Germinal center (tissue), 1 donor: ENCODE measurements around the gene TRDN.
"Not testable (repeated sequence)": the region's sequence is repeated elsewhere in the genome, so short reads cannot be mapped to it uniquely, and the experiment has no call there.

Experiments used
- DNase-seq: peaks from one replicate; pipeline ENCODE4 v3.0.0; 2012; ENCODE audit warnings: mixed read lengths, low spot score

Gene TRDN

GRCh38 chr6:123295181-123295580 lies 341.6 kb downstream of the TRDN start:
- DNase-seq: no peak

GRCh38 chr6:123288649-123289048 lies 348.1 kb downstream of the TRDN start:
- DNase-seq: no peak

- no peak for DNase-seq
These were observed 360.2 kb downstream of the TRDN start for GRCh38 chr6:123276546-123276980.

DNA sequence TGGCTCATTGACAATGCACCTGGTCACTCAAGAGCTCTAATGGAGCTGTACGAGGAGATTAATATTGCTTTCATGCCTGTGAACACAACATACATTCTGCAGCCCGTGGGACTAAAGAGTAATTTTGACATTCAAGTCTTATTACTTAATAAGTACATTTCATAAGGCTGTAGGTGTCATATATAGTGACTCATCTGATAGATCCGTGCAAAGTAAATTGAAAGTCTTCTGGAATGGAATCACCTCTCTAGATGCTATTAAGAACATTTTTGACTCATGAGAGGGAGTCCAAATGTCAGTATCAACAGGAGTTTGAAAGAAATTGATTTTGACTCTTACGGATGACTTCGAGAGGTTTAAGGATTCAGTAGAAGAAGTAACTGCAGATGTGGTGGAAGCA lies 372.8 kb downstream of the TRDN start:
- no peak for DNase-seq

GRCh38 chr6:123240626-123241025 lies 396.1 kb downstream of the TRDN start:
- no peak for DNase-seq

GRCh38 chr6:123233336-123233735 lies 403.4 kb downstream of the TRDN start:
- no peak for DNase-seq

DNA sequence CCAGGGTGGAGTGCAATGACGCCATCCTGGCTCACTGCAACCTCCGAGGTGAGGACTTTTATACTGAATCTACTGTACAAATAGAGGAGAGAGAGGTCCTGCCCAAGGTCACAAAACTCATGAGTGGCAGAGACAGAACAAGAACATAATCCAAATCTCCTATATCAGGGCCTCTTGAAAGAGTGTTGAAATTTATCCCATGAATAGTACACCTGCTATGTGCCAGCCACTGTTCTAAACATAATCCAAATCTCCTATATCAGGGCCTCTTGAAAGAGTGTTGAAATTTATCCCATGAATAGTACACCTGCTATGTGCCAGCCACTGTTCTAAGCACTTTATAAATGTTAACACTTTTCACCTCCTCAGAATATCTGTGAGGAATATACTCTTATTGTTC lies 409.0 kb downstream of the TRDN start:
- not testable (repeated sequence) for DNase-seq

GRCh38 chr6:123226398-123226797 lies 410.4 kb downstream of the TRDN start:
- no peak for DNase-seq

DNA sequence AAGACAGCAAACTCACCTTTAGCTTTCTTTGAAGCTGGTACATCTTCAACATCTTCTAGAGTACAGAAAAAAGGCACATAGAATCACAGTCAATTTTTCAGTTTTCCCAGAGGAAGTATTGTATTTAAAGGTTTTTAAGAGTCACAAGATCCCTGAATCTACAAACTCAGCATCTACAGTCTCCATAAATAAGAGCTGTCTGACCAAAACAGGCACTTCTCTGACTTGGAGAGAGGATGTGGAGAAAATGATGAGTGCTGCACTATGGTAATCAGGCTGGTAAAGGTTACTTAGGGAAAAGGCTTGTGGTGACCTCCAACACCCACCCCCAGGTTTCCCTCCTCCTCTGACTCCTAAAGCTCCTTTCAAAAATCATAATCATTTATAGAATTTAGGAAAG lies 412.7 kb downstream of the TRDN start:
- DNase-seq: no peak

GRCh38 chr6:123223461-123223860 lies 413.3 kb downstream of the TRDN start:
- no peak for DNase-seq

- no peak for DNase-seq
These were observed 421.5 kb downstream of the TRDN start for GRCh38 chr6:123215211-123215610.

DNA sequence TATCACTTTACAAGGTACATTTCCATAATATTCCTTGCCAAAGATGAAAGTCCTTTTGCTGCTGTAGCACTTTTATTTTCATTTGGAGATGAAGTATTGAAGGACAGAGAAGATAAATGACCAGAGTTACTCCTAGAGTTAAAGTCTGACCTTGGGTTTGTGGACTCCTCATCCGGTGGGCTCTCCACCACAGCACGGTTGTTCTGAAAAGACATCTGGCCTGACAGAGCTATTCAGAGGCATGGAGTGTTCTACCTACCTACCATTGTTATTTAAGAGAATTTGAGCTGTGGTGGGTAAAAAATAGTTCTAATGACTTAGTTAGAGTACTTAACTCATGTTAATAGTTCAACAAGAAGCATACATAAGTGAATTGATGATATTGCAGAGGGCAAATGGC lies 422.3 kb downstream of the TRDN start:
- DNase-seq: no peak

GRCh38 chr6:123213921-123214320 lies 422.8 kb downstream of the TRDN start:
- DNase-seq: no peak

GRCh38 chr6:123211777-123212545 lies 424.8 kb downstream of the TRDN start:
- no peak for DNase-seq

- DNase-seq: no peak
These were observed 426.1 kb downstream of the TRDN start for GRCh38 chr6:123210645-123211044.

GRCh38 chr6:123207967-123208510 lies 428.7 kb downstream of the TRDN start:
- DNase-seq: no peak

GRCh38 chr6:123203928-123204327 lies 432.8 kb downstream of the TRDN start:
- no peak for DNase-seq

DNA sequence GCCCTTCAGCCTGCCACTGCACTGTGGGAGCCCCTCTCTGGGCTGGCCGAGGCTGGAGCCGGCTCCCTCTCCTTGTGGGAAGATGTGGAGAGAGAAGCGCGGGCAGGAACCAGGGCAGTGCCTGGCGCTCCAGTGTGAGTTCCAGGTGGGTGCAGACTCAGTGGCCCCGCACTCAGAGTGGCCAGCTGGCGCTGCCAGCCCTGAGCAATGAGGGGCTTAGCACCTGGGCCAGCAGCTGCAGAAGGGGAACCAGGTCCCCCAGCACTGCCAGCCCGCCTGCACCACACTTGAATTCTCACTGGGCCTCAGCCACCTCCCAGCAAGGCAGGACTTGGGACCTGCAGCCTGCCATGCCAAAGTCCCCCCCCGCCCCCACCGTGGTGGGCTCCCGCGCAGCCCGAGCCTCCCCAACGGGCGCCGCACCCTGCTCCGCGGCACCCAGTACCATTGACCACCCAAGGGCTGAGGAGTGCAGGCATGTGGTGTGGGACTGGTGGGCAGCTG lies 434.8 kb downstream of the TRDN start:
- DNase-seq: no peak

DNA sequence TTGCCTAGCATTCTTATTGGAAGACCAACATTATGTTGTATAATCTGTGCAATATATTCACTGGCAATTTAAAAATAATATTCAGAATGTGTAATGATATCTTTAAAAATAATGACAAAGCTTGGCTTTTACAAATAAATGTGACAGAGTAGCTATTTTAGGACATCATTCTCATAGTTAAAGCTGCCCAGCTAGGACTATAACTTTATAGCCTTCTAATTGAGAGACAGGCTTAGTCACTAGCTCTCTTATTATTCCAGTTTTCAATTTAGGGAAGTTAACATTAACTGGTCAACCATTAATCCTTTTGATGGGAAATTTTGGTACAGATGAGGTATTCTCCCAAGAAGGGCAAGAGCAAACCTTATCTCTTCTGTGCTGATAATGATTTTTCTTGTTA lies 443.5 kb downstream of the TRDN start:
- no peak for DNase-seq

DNA sequence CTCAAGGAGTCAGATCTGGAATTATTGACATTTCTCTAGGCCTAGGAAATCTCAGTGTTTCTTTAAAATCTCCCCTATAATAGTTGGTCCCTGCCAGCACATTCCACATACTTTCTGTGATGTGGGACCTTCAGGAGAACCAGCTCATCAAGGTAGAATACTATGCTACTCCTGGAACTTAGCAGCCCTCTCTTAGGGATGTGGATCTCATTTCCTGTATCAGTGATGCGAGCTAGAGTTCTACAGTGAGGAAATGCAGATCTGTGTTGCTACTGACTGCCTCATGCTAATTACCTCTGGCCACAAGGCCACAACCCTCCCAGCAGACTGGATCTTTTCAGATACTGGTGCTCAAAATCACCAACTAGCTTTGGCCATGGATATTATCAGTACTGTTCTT lies 446.9 kb downstream of the TRDN start:
- no peak for DNase-seq

DNA sequence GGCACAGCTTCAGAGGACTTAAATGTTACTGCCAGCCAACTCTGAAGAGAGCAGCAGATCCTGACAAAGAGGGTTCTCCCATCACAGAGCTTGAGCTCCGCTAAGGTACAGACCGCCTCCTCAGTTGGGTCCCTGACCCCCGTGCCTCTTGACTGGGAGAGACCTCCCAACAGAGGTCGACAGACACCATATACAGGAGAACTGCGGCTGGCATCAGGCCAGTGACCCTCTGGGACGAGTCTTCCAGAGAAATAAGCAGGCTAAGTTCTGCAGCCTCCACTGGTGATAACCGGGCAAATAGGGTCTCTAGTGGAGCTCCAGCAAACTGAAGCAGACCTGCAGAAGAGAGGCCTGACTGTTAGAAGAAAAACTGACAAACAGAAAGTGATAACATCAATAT lies 453.8 kb downstream of the TRDN start:
- no peak for DNase-seq

DNA sequence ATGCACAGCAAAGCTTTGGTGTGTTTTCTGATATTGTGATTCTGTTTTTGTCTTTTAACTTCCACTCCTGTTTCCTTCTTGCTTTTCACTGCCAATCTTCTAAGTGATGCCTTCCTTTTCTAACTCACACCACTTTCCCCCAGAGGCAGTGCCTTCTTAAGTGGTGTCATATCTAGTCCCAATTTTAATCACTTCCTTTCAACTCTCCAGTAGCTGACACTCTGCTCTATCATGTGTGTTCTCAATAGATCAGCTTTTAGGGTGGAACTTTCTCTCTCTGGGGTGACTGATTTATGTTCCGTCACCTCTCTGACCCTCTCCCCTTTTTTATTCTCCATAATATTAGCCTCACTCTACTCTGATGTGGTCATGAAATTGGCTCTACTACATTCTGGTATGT lies 460.0 kb downstream of the TRDN start:
- DNase-seq: no peak

- no peak for DNase-seq
These were observed 465.2 kb downstream of the TRDN start for GRCh38 chr6:123171341-123172115.
